ENCODE results near the gene ARHGAP26.

ARHGAP26 gene

DNA sequence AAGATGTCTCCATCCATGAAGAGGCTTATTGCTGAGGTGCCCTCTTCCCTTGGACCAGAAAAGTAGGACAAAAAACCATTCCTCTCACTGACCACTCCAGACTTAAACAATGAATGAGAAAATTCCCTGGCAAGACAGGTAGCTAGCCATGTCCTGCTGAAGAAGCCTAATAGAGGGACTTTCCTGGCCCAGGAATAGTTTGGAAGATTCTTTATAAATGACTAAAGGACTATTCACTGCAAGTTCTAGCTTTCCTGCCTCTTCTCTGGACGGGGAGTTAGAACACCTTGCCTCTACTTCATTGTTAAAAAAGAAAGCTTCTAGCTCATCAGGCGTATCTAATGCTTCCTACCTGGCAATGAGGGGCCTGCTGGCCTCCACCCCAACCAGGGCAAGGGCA, 479.7 kb downstream of the ARHGAP26 start:
- DNase-seq (ENCODE audit: low spot score) = no peak
- TF ChIP-seq, protein P1, sequence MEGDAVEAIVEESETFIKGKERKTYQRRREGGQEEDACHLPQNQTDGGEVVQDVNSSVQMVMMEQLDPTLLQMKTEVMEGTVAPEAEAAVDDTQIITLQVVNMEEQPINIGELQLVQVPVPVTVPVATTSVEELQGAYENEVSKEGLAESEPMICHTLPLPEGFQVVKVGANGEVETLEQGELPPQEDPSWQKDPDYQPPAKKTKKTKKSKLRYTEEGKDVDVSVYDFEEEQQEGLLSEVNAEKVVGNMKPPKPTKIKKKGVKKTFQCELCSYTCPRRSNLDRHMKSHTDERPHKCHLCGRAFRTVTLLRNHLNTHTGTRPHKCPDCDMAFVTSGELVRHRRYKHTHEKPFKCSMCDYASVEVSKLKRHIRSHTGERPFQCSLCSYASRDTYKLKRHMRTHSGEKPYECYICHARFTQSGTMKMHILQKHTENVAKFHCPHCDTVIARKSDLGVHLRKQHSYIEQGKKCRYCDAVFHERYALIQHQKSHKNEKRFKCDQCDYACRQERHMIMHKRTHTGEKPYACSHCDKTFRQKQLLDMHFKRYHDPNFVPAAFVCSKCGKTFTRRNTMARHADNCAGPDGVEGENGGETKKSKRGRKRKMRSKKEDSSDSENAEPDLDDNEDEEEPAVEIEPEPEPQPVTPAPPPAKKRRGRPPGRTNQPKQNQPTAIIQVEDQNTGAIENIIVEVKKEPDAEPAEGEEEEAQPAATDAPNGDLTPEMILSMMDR (IDR thresholded peaks at IDR 0.05; ENCODE audit: extremely low read depth, insufficient read depth, missing control alignments) = no peak
- in situ Hi-C loops (cut with MboI; ENCODE audit: low pct_unique_long_range_greater_than_20kb, low sequenced_read_pairs, unreplicated experiment) = no loop called here

DNA sequence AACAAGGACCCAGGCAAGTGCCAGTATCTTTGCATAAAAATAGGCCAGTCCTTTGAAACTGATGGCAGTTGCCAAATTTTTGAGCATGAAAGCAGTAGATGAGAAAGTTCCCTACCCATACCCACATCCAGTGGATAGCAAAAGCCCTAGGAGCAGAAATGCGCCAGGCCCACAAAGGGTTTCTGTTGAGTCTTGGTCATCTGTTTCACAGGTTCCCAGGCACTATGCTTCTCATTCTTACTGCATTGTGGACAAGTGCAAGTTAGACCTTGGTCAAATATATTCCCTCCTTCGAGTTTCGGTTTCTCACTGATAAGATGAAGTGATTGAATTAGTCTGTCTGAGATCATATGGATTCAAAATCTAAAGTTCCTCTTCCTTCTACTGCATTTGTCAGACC, 481.0 kb downstream of the ARHGAP26 start:
- TF ChIP-seq, protein P1 (IDR thresholded peaks at IDR 0.05; ENCODE audit: extremely low read depth, insufficient read depth, missing control alignments) = no peak
- in situ Hi-C loops (cut with MboI; ENCODE audit: low pct_unique_long_range_greater_than_20kb, low sequenced_read_pairs, unreplicated experiment) = no loop called here
- peak; percentile 54 for DNase-seq (ENCODE audit: low spot score)

DNA sequence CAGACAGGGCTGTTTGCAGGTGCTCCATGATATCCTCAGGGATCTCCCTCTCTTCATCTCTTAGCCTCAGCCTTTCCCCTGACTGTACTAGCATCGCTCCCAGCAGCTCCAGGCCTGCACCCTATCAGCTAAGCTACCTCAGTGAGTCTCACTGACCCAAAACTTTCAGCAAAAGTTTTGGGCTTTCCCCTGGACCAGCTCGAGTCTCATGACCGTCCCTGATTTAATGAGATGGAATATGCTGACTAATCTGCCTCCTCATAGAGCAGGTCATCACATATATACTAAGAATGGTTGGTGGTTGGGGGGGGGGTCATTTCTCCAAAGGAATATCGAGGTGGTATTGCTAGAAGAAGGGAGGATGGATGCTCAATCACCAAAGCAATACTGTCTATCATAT, 481.8 kb downstream of the ARHGAP26 start:
- in situ Hi-C loops (cut with MboI; ENCODE audit: low pct_unique_long_range_greater_than_20kb, low sequenced_read_pairs, unreplicated experiment) = no loop called here
- TF ChIP-seq, protein P1 (IDR thresholded peaks at IDR 0.05; ENCODE audit: extremely low read depth, insufficient read depth, missing control alignments) = no peak
- no peak for DNase-seq (ENCODE audit: low spot score)

DNA sequence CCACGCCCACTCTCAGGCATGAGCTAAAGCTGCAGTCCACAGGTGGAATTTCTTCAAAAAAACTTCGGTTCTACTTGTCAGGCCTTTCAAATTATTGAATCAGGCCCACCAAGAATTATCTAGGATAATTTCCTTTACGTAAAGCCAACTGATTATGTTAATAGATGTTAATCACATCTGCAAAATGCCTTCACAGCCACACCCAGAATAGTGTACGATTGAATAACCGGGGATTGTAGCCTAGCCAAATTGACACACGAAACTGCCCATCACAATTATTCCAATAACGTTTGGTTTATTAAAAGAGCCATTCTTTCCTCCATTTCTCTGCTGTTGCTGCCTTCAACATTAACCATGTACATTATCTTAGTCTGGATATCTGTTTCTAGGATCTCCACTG, 484.6 kb downstream of the ARHGAP26 start:
- TF ChIP-seq, protein P1 (IDR thresholded peaks at IDR 0.05; ENCODE audit: extremely low read depth, insufficient read depth, missing control alignments) = no peak
- in situ Hi-C loops (cut with MboI; ENCODE audit: low pct_unique_long_range_greater_than_20kb, low sequenced_read_pairs, unreplicated experiment) = no loop called here
- DNase-seq (ENCODE audit: low spot score) = no peak

DNA sequence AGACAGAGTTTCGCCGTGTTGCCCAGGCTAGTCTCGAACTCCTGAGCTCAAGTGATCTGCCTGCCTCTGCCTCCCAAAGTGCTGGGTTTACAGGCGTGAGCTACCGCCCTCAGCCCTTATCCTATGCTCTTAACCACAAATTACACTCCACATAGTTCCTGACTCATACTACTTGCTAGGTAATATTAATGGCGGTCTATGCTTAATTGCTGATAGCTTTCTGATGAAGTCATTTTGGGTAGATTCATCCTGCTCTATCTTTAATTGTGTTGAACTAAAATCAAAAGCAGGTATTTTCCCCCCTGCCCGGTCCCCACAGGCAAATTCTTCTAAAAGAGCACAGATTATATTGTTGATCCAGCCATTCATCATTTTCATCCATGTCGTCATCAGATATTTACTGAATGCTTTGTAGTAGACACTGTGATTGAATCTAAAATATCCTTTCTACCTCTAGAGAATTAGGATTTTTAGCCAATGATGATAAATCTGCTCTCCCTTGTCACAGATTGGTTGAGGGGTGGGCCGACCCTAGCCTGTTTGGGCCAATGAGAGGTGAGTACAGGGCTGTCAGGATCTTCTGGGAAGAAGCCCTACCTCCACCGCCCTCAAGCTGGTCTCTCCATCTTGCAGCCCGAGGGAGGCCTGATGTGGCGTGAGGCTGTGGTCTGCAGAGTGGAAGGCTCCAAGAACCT, 488.5 kb downstream of the ARHGAP26 start:
- in situ Hi-C loops (cut with MboI; ENCODE audit: low pct_unique_long_range_greater_than_20kb, low sequenced_read_pairs, unreplicated experiment) = no loop called here
- DNase-seq (ENCODE audit: low spot score) = no peak
- TF ChIP-seq, protein P1 (IDR thresholded peaks at IDR 0.05; ENCODE audit: extremely low read depth, insufficient read depth, missing control alignments) = no peak

DNA sequence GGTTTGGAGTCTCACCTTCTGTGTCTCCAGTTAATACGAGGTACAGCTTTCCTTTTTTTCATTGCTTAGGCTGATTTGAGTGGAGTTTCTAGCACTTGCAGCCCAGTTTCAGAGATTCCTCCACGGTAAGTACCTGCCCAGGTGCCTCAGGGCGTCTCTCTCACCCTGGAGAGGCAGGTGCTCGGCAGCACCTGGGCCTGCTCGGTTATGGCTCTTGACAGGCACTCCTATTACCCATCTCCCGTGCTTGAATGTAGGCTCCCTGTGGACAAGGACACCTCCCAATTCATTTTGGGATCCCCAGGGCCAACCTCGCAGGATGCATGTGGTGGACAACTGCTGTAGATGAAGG, 489.1 kb downstream of the ARHGAP26 start:
- TF ChIP-seq, protein P1 (IDR thresholded peaks at IDR 0.05; ENCODE audit: extremely low read depth, insufficient read depth, missing control alignments) = no peak
- in situ Hi-C loops (cut with MboI; ENCODE audit: low pct_unique_long_range_greater_than_20kb, low sequenced_read_pairs, unreplicated experiment) = no loop called here
- no peak for DNase-seq (ENCODE audit: low spot score)
